ENCODE measurements around the gene KPTN. TPM values are rescaled to one million over a fixed set of nuclear protein-coding genes. Genes with fewer than 3 reads are reported as not detected.
A peak's percentile ranks its signal among the peaks of the same experiment; 100 is the strongest.

Gene KPTN
- total and polyA plus RNA-seq, 2 experiments from 2014 or later = 10.1 to 22.6 TPM

- H3K36me3 ChIP-seq (replicated peaks; ENCODE audit: insufficient read depth, low read depth) = no peaks in the 10 kb centered on the region
- H3K9me2 ChIP-seq (replicated peaks; ENCODE audit: insufficient read depth) = no peaks in the 10 kb centered on the region
- DNase-seq (ENCODE audit: low spot score) = peak; percentile 84
- peak overlapping the region; percentile 72 for H3K4me2 ChIP-seq
- TF ChIP-seq CTCF (IDR thresholded peaks at IDR 0.05; ENCODE audit: poor library complexity) (peak; percentile 72), EZH2 (IDR thresholded peaks at IDR 0.05; ENCODE audit: borderline replicate concordance) (no peak), EZH2phosphoT487 (IDR thresholded peaks at IDR 0.05; ENCODE audit: low read depth, severe bottlenecking, unreplicated experiment) (no peak)
- peak overlapping the region; percentile 52 for H3K27ac ChIP-seq
- H3K27me3 ChIP-seq = peaks cover 30% of the 10 kb centered on the region
- no peaks in the 10 kb centered on the region for H3K79me2 ChIP-seq
- 5% methylated on average over 17 of the region's 17 CpGs for WGBS (ENCODE audit: low lambda C conversion rate, missing lambda C conversion rate)
- no peak overlapping the region for H2AFZ ChIP-seq
- H3K9me3 ChIP-seq (ENCODE audit: low read depth) = no peaks in the 10 kb centered on the region
- peaks cover 20% of the 10 kb centered on the region for H3K4me1 ChIP-seq (ENCODE audit: insufficient read depth)
- H4K20me1 ChIP-seq (ENCODE audit: insufficient read depth, poor library complexity, severe bottlenecking) = no peaks in the 10 kb centered on the region
- no peak overlapping the region for H3K4me3 ChIP-seq
Observed at GRCh38 chr19:47427241-47428176, 56.5 kb downstream of the KPTN start.

Other genes starting within 250 kb of the KPTN start
- gene CCDC9, start 227.7 kb downstream of the KPTN start, total RNA-seq = 5.2 and 7.9 TPM in 2 replicates
- 13.0 and 19.6 TPM in 2 replicates for gene CCDC9, start 227.7 kb downstream of the KPTN start, polyA plus RNA-seq
- gene INAFM1, start 209.3 kb downstream of the KPTN start, total RNA-seq = 1.7 and 1.9 TPM in 2 replicates
- gene INAFM1, start 209.3 kb downstream of the KPTN start, polyA plus RNA-seq = 11.9 and 13.8 TPM in 2 replicates
- gene C5AR1, start 174.4 kb downstream of the KPTN start, total RNA-seq = 0.43 and 0.96 TPM in 2 replicates
- gene C5AR1, start 174.4 kb downstream of the KPTN start, polyA plus RNA-seq = 0.99 and 3.2 TPM in 2 replicates
- gene C5AR2, start 152.0 kb downstream of the KPTN start, total RNA-seq = 0.53 TPM in 1 of 2 replicates, not detected in the other
- 0.24 TPM in 1 of 2 replicates, not detected in the other for gene C5AR2, start 152.0 kb downstream of the KPTN start, polyA plus RNA-seq
- 9.3 and 10.7 TPM in 2 replicates for gene DHX34, start 134.9 kb downstream of the KPTN start, total RNA-seq
- 17.6 and 18.2 TPM in 2 replicates for gene DHX34, start 134.9 kb downstream of the KPTN start, polyA plus RNA-seq
- gene MEIS3, start 64.7 kb downstream of the KPTN start, total RNA-seq = 18.4 and 21.2 TPM in 2 replicates
- gene MEIS3, start 64.7 kb downstream of the KPTN start, polyA plus RNA-seq = 40.6 and 47.0 TPM in 2 replicates
- 1.1 and 1.2 TPM in 2 replicates for gene SLC8A2, start 12.3 kb downstream of the KPTN start, total RNA-seq
- 0.24 and 0.40 TPM in 2 replicates for gene SLC8A2, start 12.3 kb downstream of the KPTN start, polyA plus RNA-seq
- 89.8 and 106 TPM in 2 replicates for gene NAPA, start 30.8 kb upstream of the KPTN start, total RNA-seq
- gene NAPA, start 30.8 kb upstream of the KPTN start, polyA plus RNA-seq = 192 and 229 TPM in 2 replicates
- gene ZNF541, start 88.9 kb upstream of the KPTN start, total RNA-seq = 0.43 TPM in 1 of 2 replicates, not detected in the other
- gene ZNF541, start 88.9 kb upstream of the KPTN start, polyA plus RNA-seq = 0.05 and 0.84 TPM in 2 replicates
- 2.2 and 3.4 TPM in 2 replicates for gene BICRA, start 124.9 kb upstream of the KPTN start, total RNA-seq
- 3.4 and 5.4 TPM in 2 replicates for gene BICRA, start 124.9 kb upstream of the KPTN start, polyA plus RNA-seq
- 17.8 and 20.8 TPM in 2 replicates for gene EHD2, start 229.2 kb upstream of the KPTN start, total RNA-seq
- gene EHD2, start 229.2 kb upstream of the KPTN start, polyA plus RNA-seq = 104 and 120 TPM in 2 replicates

Measured in hepatocyte (in vitro differentiated cells).